ENCODE data around the gene WDR17.
A peak's percentile ranks its signal among the peaks of the same experiment; 100 is the strongest.

The WDR17 gene

GRCh38 chr4:176188654-176189053, 123.0 kb downstream of the WDR17 start:
- no peaks in the 10 kb centered on the region for H3K79me1 ChIP-seq (ENCODE audit: low read length)
- no peak overlapping the region for H3K14ac ChIP-seq (ENCODE audit: low read length)
- H3K4me3 ChIP-seq (ENCODE audit: low read depth, low read length), result no peak overlapping the region
- H4K12ac ChIP-seq (ENCODE audit: low read depth, low read length), result no peak overlapping the region
- no peak overlapping the region for H3K18ac ChIP-seq (ENCODE audit: low read length)
- H3K9me3 ChIP-seq (ENCODE audit: insufficient read depth, low read depth, low read length), result no peaks in the 10 kb centered on the region
- no peak overlapping the region for H2AK5ac ChIP-seq (ENCODE audit: low read length)
- H2BK12ac ChIP-seq (ENCODE audit: low read length), result no peak overlapping the region
- H4K91ac ChIP-seq (ENCODE audit: low read depth, low read length), result no peak overlapping the region
- no peaks in the 10 kb centered on the region for H3K27me3 ChIP-seq (ENCODE audit: insufficient read depth, low read length)
- no peak overlapping the region for H2AFZ ChIP-seq (ENCODE audit: insufficient read depth, low read length, poor library complexity)
- H2BK5ac ChIP-seq (ENCODE audit: low read depth, low read length, poor library complexity), result no peak overlapping the region
- no peak for DNase-seq
- H3K9ac ChIP-seq (ENCODE audit: low read length), result no peak overlapping the region
- H3K79me2 ChIP-seq (ENCODE audit: control insufficient read depth, insufficient read depth, low read length, poor library complexity), result no peaks in the 10 kb centered on the region
- no peak overlapping the region for H3K27ac ChIP-seq (ENCODE audit: low read depth, low read length)
- H3K4me2 ChIP-seq (ENCODE audit: low read length), result no peak overlapping the region
- no peaks in the 10 kb centered on the region for H3K36me3 ChIP-seq (ENCODE audit: control insufficient read depth in 1 of 2, insufficient read depth in 2 of 2, low read length in 2 of 2)
- no peak overlapping the region for H2BK120ac ChIP-seq (ENCODE audit: insufficient read depth, low read length, poor library complexity)
- H3K4me1 ChIP-seq (ENCODE audit: control insufficient read depth in 1 of 2, insufficient read depth in 2 of 2, low read length in 2 of 2), result no peaks in the 10 kb centered on the region
- H4K8ac ChIP-seq (ENCODE audit: low read depth, low read length), result no peak overlapping the region
- no peak overlapping the region for H3K23ac ChIP-seq (ENCODE audit: low read length)
- no peak overlapping the region for H3K4ac ChIP-seq (ENCODE audit: low read depth, low read length)

- no peak overlapping the region for H3K4me3 ChIP-seq (ENCODE audit: low read depth, low read length)
- no CpG with 5 or more reads among the region's 11 CpGs for WGBS (ENCODE audit: extremely low coverage, insufficient coverage, insufficient read length)
- no peak overlapping the region for H2BK120ac ChIP-seq (ENCODE audit: insufficient read depth, low read length, poor library complexity)
- peak; percentile 48 to 73 for DNase-seq
- no peak overlapping the region for H3K27ac ChIP-seq (ENCODE audit: low read depth, low read length)
- no peak overlapping the region for H3K4me2 ChIP-seq (ENCODE audit: low read length)
- H2AK5ac ChIP-seq (ENCODE audit: low read length), result no peak overlapping the region
- no peaks in the 10 kb centered on the region for H3K36me3 ChIP-seq (ENCODE audit: control insufficient read depth in 1 of 2, insufficient read depth in 2 of 2, low read length in 2 of 2)
- H3K4ac ChIP-seq (ENCODE audit: low read depth, low read length), result no peak overlapping the region
- no peak overlapping the region for H3K23ac ChIP-seq (ENCODE audit: low read length)
- no peak overlapping the region for H2AFZ ChIP-seq (ENCODE audit: insufficient read depth, low read length, poor library complexity)
- no peaks in the 10 kb centered on the region for H3K9me3 ChIP-seq (ENCODE audit: insufficient read depth, low read depth, low read length)
- no peaks in the 10 kb centered on the region for H3K4me1 ChIP-seq (ENCODE audit: control insufficient read depth in 1 of 2, insufficient read depth in 2 of 2, low read length in 2 of 2)
- no peak overlapping the region for H4K91ac ChIP-seq (ENCODE audit: low read depth, low read length)
- H3K18ac ChIP-seq (ENCODE audit: low read length), result no peak overlapping the region
- no peaks in the 10 kb centered on the region for H3K27me3 ChIP-seq (ENCODE audit: insufficient read depth, low read length)
- no peak overlapping the region for H3K14ac ChIP-seq (ENCODE audit: low read length)
- no peak overlapping the region for H3K9ac ChIP-seq (ENCODE audit: low read length)
- H3K79me1 ChIP-seq (ENCODE audit: low read length), result no peaks in the 10 kb centered on the region
- H2BK5ac ChIP-seq (ENCODE audit: low read depth, low read length, poor library complexity), result no peak overlapping the region
- no peak overlapping the region for H4K12ac ChIP-seq (ENCODE audit: low read depth, low read length)
- H4K8ac ChIP-seq (ENCODE audit: low read depth, low read length), result no peak overlapping the region
- H2BK12ac ChIP-seq (ENCODE audit: low read length), result no peak overlapping the region
- H3K79me2 ChIP-seq (ENCODE audit: control insufficient read depth, insufficient read depth, low read length, poor library complexity), result no peaks in the 10 kb centered on the region
Measured at GRCh38 chr4:176189891-176190795, 124.5 kb downstream of the WDR17 start.

- Histone ChIP-seq H3K27ac (ENCODE audit: low read depth, low read length) (no peak overlapping the region), H2AFZ (ENCODE audit: insufficient read depth, low read length, poor library complexity) (no peak overlapping the region), H3K4me1 (ENCODE audit: control insufficient read depth in 1 of 2, insufficient read depth in 2 of 2, low read length in 2 of 2) (no peaks in the 10 kb centered on the region), H3K23ac (ENCODE audit: low read length) (no peak overlapping the region), H3K4me3 (ENCODE audit: low read depth, low read length) (no peak overlapping the region), H3K79me2 (ENCODE audit: control insufficient read depth, insufficient read depth, low read length, poor library complexity) (no peaks in the 10 kb centered on the region), H4K91ac (ENCODE audit: low read depth, low read length) (no peak overlapping the region), H2BK5ac (ENCODE audit: low read depth, low read length, poor library complexity) (no peak overlapping the region), H3K14ac (ENCODE audit: low read length) (no peak overlapping the region), H3K9ac (ENCODE audit: low read length) (no peak overlapping the region), H2BK12ac (ENCODE audit: low read length) (no peak overlapping the region), H2AK5ac (ENCODE audit: low read length) (no peak overlapping the region), H3K4me2 (ENCODE audit: low read length) (no peak overlapping the region), H4K12ac (ENCODE audit: low read depth, low read length) (no peak overlapping the region), H2BK120ac (ENCODE audit: insufficient read depth, low read length, poor library complexity) (no peak overlapping the region), H4K8ac (ENCODE audit: low read depth, low read length) (no peak overlapping the region), H3K4ac (ENCODE audit: low read depth, low read length) (no peak overlapping the region), H3K9me3 (ENCODE audit: insufficient read depth, low read depth, low read length) (no peaks in the 10 kb centered on the region), H3K18ac (ENCODE audit: low read length) (no peak overlapping the region), H3K79me1 (ENCODE audit: low read length) (no peaks in the 10 kb centered on the region), H3K36me3 (ENCODE audit: control insufficient read depth in 1 of 2, insufficient read depth in 2 of 2, low read length in 2 of 2) (no peaks in the 10 kb centered on the region), H3K27me3 (ENCODE audit: insufficient read depth, low read length) (no peaks in the 10 kb centered on the region)
- no peak for DNase-seq
- WGBS (ENCODE audit: extremely low coverage, insufficient coverage, insufficient read length), result no CpG with 5 or more reads among the region's 1 CpG
Measured at GRCh38 chr4:176191974-176192373, 126.3 kb downstream of the WDR17 start.

- no peaks in the 10 kb centered on the region for H3K9me3 ChIP-seq (ENCODE audit: insufficient read depth, low read depth, low read length)
- H3K18ac ChIP-seq (ENCODE audit: low read length), result no peak overlapping the region
- H3K27ac ChIP-seq (ENCODE audit: low read depth, low read length), result no peak overlapping the region
- DNase-seq, result no peak
- H3K27me3 ChIP-seq (ENCODE audit: insufficient read depth, low read length), result no peaks in the 10 kb centered on the region
- no peak overlapping the region for H3K14ac ChIP-seq (ENCODE audit: low read length)
- no peak overlapping the region for H4K91ac ChIP-seq (ENCODE audit: low read depth, low read length)
- H3K4me3 ChIP-seq (ENCODE audit: low read depth, low read length), result no peak overlapping the region
- no peaks in the 10 kb centered on the region for H3K36me3 ChIP-seq (ENCODE audit: control insufficient read depth in 1 of 2, insufficient read depth in 2 of 2, low read length in 2 of 2)
- no peaks in the 10 kb centered on the region for H3K79me2 ChIP-seq (ENCODE audit: control insufficient read depth, insufficient read depth, low read length, poor library complexity)
- H2BK12ac ChIP-seq (ENCODE audit: low read length), result no peak overlapping the region
- no peak overlapping the region for H3K4me2 ChIP-seq (ENCODE audit: low read length)
- no peak overlapping the region for H4K8ac ChIP-seq (ENCODE audit: low read depth, low read length)
- no peak overlapping the region for H2AK5ac ChIP-seq (ENCODE audit: low read length)
- H4K12ac ChIP-seq (ENCODE audit: low read depth, low read length), result no peak overlapping the region
- H2BK120ac ChIP-seq (ENCODE audit: insufficient read depth, low read length, poor library complexity), result no peak overlapping the region
- no peak overlapping the region for H3K4ac ChIP-seq (ENCODE audit: low read depth, low read length)
- H3K23ac ChIP-seq (ENCODE audit: low read length), result no peak overlapping the region
- H3K79me1 ChIP-seq (ENCODE audit: low read length), result no peaks in the 10 kb centered on the region
- WGBS (ENCODE audit: extremely low coverage, insufficient coverage, insufficient read length), result no CpG with 5 or more reads among the region's 4 CpGs
- H3K4me1 ChIP-seq (ENCODE audit: control insufficient read depth in 1 of 2, insufficient read depth in 2 of 2, low read length in 2 of 2), result no peaks in the 10 kb centered on the region
- H2BK5ac ChIP-seq (ENCODE audit: low read depth, low read length, poor library complexity), result no peak overlapping the region
- H3K9ac ChIP-seq (ENCODE audit: low read length), result no peak overlapping the region
- no peak overlapping the region for H2AFZ ChIP-seq (ENCODE audit: insufficient read depth, low read length, poor library complexity)
Measured at GRCh38 chr4:176193126-176193525, 127.5 kb downstream of the WDR17 start.
